Stimulated activated CD8-positive, alpha-beta memory T cell treated with anti-CD3 and anti-CD28 coated beads, Interleukin-7, amount 100 ng/mL, for 48 hours (primary cell): ENCODE data around the gene TMEM164.

Source experiments
- DNase-seq, 2 donors: peaks; one replicate each; pipeline ENCODE4 v3.0.0-alpha.2; 2020; ENCODE audit warnings: low read depth in 1 of 2; ENCODE audit errors: extremely low read depth in 1 of 2

TMEM164 gene

DNA sequence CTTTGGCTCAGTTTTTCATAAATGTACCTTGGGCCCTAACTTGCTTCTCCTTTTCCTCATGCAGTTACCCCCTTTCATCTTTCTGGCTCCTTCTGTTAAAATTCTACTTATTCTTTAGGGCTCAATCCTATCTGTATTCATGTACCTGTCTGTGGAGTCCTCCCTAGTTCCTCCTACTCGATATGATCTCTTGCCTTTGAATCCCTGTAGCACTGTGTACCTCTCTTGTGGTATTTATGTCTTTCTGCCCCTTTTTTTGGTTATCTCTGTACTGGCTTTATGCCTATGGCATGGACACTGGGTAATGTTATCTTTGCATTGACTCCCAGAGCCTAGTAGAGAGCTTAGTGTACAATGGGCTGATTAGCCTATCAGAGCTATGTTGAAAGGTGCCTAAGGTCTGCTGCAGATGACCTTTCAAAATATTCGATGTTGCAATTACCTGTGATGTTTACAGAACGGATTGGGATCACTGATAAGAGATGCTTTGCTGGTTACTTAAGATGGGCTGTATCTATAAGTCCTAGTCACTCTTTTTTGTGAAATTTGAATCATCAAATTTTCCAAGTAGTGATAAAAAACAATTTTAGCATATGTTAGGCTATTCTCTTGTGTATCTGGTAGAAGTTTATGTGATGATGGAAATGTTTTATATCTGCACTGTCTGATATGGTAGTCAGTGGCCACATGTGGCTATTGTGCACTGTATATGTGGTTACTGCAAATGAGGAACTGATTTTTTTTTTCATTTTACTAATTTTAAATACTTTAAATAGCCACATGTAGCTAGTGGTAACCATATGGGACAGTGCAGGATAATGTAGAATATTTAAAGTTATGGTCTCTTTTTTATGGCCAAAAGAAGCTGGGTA is 33.5 kb downstream of the TMEM164 start:
- DNase-seq = no peak

DNA sequence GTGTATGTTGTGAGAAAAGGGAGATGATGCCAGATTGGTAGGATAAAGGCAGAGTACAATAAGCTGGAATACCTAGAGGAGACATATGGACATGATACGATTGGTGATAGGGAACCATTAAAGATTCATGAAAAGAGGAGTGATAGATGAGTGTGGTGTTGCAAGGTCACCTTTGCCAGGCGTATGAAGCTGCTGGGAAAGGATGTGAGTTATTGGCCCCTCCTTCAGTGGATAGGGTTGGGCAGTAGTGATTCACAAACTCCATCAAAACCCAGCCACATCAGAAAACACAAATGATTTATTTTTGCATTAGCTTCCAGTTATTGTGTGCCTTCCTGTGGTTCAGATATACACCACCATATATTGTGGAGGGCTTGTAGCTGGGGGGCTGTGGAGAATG is 34.3 kb downstream of the TMEM164 start:
- DNase-seq = no peak

DNA sequence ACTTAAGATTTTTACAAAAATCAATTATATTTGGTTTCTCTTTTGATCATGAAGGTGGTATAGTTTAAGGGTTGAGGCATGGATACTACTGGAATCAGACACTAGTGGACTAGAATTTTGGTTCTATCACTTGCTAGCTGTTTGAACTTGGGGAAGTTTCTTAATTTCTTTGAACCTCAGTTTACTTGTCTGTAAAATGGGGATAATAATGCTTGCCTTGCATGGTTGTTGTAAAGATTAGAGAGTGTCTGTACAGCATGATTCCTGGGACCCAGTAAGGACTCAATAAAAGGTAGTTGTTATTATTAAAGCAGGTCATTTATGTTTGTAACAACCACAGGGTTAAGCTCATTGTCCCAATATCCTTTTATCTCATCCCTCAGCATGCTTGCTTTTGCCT is 36.0 kb downstream of the TMEM164 start:
- no peak for DNase-seq

DNA sequence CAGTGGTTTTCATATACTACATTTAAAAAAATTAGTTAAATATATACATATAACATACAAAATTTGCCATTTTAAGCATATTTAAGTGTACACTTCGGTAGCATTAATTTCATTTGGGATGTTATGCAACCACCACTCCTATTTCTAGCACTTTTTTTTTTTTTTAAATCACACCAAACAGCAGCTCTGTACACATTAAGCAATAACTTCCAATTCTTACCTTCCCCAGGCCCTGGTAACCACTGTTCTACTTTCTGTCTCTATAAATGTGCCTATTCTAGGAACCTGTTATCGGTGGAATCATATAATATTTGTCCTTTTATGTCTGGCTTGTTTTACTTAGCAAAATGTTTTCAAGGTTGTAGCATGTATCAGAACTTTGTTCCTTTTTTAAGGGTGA is 39.1 kb downstream of the TMEM164 start:
- DNase-seq = no peak

DNA sequence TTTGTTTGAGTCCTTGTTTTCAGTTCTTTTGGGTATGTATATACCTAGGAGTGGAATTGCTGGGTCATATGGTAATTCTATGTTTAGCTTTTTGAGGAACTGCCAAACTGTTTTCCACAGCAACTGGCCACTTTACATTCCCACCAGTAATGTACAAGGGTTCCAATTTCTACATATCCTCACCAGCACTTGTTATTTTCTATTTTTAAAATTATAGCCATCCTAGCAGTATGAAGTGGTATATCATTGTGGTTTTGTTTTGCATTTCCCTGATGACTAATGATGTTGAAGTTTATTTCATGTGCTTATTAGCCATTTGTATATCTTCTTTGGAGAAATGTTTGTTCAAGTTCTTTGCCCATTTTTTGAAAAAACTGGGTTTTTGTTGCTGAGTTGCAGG is 39.6 kb downstream of the TMEM164 start:
- no peak for DNase-seq

DNA sequence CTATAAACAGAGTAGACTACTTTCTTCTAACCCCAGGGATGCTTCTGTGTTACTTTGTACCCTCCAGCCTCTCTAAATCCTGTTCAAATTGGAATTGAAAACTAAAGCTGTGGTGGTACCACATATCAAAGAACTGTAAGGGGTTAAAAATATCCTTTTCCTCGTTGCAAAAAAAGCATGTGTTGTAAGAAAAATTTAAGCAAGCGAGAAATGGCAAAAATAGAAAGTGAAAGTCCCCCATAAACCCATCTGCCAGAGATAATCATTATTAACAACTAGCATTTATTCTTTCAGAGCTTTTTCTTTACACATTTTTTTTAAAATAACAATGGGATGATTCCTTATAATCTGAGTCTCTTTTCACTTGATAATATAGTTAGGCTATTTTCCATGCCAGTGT is 40.6 kb downstream of the TMEM164 start:
- no peak for DNase-seq

DNA sequence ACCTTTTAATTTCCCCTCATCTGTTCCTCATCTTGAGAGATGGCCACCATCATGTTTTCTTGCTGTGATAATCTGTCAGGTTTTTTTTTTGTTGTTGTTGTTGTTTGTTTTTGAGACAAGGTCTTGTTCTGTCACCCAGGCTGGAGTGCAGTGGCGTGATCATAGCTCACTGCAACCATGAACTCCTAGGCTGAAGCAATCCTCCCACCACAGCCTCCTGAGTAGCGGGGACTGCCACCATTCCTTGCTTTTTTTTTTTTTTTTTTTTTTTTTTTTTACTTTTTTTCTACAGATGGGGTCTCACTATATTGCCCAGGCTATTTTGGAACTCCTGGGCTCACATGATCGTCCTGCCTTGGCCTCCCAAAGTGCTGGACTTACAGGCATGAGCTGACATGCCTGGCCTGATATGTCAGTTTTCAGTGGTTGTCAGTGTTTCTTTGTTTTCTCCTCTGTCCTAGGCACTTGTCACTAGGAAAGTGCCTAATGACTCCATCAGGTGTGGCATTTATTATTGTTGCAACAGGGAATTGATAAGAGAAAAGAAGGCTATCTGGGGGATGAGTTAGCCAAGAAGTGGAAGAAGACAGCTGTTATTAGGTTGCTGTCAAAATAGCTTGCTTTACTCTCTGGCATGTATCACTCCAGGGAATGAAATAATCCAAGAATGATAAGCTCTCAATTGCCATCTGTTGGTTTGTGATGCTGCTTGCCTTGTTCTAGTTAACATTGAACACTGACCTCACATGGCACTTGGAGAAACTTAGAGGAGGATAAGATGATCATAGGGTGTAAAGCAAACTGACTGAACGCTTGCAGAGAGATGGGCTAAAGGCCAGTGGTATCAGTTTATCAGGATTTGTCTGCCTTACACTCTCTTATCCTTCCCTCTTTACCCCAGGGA is 41.7 kb downstream of the TMEM164 start:
- DNase-seq = no peak

DNA sequence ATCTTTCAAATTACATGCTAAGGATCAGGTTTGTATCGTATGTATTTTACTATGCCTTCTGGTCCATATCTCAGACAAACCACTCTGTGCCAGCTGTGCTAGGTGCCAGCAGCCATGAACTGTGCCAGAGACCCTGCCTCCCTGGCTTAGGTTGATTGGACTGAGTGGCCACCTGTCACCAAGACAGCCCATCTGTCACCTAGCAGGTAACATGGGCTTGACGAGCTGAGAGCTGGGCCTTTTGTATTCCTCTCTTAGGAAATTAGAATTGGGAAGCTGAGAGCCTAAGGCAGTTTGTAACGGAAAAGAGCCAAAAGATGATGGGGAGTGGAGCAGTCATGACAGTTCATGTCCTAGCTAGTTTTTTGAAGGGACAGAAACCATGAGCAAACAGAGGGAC is 42.5 kb downstream of the TMEM164 start:
- no peak for DNase-seq

DNA sequence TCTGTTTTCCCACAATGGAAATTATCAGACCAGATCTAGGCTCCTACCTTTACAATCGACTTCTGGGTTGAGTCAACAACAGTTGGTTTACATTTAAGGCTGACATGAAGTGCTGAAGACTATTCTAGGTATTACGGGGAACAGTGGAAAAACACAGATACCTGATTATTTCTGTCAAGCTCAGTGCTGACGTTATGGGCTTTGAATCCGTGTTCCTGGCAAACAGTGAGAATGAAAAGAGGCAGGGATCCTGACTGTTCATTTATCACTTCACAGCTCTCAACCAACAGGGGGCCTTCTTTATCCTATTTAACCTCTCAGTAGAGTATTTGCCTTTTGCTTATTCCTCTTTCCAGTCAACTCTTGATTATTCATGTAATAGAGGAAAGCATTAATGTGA is 43.1 kb downstream of the TMEM164 start:
- DNase-seq = no peak

DNA sequence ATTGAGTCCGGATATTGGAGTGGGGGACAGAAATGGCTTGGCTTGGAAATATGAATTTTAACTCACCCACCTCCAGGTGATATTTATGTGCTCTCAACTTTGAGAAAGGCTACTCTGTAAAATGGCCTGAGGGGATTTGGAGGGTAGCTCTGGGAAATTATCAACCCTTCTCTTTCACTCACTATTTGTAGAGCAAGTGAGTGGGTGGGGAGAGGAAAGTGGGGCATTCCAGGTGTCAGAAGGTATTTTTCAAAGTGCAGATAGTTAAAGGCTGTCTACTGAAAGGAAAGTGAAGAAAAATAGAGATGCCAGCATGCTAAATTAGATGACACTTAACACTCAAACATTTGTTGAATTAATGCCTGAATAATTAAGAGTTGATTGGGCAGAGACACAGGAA is 44.1 kb downstream of the TMEM164 start:
- DNase-seq = no peak

DNA sequence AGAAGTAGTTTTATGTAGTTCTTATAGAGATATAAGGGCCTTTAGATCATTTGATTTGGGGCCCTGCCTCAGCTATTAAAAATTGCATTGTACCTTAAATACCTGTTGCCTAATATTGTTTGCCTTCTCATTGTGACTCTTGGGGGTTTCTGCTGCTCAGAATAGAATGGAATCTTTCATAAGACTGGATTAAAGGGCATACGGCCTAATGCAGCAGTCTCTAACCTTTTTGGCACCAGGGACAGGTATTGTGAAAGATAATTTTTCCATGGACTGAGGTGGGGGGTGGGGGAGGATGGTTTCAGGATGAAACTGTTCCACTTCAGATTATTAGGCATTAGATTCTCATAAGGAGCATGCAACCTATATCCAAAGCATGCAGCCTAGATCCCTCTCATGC is 46.2 kb downstream of the TMEM164 start:
- no peak for DNase-seq

DNA sequence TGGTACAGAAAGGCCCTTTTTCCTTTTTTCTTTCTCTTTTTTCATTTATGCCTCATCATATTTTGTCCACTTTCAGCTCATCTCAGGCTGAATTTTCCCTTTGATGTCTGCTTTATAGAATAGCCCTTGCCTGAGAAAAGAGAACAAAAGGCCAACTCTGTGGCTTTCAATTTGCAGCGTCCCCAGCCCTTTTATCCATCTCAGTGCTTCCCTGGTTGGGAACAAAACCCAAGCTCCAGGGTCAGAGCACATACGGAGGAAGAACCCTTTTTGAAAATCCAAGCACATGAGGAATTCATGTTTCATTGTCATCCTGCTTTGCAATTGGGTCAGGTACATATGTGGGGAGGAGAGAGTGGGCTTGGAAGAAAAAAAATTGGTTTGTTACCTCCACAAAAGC is 47.5 kb downstream of the TMEM164 start:
- DNase-seq = no peak

DNA sequence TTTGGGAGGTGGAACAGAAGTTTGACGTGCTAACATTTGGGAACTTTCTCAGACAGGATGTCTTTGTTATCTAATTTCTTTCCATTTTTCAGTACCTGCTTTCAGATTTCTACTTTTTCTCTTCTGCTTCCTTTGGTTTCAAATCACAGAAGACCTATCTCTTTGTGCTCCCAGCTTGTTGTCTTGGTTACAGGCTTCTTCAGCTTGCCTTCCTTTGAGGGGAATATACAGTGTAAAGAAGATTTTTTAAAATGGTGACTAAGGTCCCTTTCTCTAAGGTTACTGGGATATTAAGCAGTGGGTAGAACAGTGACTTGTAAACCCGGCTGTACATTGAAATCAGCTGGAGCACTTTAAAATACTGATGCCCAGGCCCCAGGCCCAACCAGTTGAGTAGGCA is 48.0 kb downstream of the TMEM164 start:
- DNase-seq = no peak

DNA sequence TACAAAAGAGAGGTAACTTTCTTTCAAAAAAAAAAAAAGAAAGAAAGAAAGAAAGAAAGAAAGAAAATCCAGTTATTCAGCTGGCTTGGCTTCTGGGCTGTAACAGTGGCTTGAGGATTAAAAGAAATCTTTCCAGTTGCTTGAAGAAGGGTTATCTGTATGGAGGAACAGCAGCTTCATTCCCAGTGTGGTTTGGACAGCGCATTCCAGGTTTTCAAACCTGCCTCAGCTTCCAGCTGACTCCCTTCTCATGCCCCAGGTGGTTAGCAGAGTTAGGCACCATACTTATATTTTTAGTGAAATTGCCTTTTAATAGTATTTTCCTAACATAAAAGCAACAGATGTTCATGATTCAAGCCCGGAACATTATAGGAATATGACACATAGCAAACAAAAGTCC is 48.6 kb downstream of the TMEM164 start:
- DNase-seq = no peak

DNA sequence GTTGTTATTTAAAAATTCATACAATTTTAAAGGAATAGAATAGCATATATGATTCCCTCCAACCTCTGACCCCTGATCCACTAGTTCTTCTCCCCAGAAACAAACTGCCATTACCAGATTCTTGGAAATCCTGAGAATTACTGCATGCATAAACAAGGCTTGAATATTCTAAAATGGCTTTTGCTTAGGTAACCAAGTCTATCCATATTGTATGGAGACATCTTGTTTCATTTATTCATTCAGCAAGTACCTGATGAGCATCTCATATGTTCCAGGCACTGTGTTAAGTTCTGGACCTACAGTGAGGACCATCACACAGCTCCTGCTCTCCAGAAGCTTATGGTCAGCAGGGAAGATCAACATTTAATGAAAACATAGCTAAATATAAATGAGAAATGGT is 49.4 kb downstream of the TMEM164 start:
- DNase-seq = no peak

DNA sequence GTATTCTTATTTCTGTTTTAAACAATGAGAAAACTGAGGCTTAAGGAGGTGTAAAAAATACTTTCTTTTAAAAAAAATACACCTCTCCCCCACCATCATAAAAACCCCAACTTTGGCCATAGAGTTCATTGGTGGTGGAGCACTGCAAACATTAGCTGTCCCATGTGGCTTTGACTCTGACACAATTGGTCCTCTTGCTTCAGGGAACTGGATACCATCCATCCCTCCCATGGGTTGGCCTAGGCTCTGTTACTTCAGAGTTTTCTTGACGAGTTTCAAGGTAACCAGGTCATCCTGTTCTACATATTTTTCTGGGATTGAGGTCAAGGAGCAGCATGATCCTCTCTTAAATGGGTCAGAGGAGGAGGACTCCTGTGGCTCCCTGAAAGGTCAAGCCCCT is 50.5 kb downstream of the TMEM164 start:
- no peak for DNase-seq

DNA sequence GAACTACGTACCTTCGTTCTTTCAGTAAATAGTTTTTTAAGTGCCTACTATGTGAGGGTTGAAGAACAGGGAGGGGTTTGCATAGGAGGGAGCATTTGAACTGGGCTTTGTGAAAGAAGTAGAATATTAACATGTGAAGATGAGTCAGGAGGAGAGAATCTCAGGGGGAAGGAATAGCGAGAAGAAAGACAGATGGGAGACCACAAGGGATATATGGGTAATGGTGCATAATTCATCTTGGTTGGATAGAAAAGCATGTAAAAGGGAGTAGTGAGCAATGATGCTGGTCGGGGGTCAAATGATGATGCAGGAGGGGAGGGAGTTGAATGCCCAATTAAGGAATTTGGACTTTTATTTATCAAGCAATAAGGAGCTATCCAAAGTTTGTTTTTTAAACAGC is 52.7 kb downstream of the TMEM164 start:
- no peak for DNase-seq

DNA sequence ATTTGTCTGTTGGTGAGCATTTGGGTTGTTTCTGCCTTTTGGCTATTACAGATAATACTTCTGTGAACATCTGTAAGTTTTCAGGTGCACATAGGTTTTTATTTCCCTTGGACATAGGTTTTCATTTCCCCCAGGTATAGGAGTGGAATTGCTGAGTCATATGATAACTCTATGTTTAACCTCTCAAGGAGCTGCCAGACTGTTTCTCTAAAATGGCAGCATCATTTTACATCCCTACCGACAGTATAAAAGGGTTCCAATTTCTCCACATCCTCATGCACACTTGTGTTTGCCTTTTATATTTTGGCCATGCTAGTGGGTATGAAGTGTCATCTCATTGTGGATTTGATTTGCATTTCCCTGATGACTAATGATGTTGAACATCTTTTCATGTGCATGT is 53.5 kb downstream of the TMEM164 start:
- no peak for DNase-seq

DNA sequence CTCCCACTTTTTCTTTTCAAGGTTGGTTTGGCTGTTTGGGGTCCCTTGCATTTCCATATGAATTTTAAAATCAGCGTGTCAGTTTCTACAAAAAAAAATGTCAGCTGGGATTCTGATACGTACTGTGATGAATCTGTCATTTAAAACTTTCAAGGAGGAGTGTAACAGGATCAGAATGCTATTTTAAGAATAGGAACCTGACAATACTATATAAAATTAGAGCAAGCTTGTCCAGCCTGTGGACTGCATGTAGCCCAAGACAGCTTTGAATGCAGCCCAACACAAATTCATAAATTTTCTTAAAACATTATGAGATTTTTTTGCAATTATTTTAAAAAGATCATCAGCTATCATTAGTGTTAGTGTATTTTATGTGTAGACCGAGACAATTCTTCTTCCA is 56.5 kb downstream of the TMEM164 start:
- no peak for DNase-seq

DNA sequence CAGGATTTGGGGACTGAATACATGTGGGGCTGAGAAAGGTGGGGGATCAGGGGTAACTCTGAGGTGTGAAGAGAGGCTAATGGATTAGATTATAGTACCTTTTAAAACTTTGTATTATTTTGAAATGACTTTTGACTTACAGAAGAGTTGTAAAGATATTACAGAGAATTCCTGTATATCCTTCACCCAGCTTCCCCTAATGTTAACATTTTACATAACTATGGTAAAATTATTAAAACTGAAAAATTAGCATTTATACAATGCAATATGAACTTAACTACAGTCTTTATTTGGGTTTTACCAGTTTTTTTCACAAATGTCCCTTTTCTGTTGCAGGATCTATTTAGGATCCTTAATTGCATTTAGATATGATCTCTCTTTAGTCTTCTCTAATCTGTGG is 57.4 kb downstream of the TMEM164 start:
- no peak for DNase-seq

DNA sequence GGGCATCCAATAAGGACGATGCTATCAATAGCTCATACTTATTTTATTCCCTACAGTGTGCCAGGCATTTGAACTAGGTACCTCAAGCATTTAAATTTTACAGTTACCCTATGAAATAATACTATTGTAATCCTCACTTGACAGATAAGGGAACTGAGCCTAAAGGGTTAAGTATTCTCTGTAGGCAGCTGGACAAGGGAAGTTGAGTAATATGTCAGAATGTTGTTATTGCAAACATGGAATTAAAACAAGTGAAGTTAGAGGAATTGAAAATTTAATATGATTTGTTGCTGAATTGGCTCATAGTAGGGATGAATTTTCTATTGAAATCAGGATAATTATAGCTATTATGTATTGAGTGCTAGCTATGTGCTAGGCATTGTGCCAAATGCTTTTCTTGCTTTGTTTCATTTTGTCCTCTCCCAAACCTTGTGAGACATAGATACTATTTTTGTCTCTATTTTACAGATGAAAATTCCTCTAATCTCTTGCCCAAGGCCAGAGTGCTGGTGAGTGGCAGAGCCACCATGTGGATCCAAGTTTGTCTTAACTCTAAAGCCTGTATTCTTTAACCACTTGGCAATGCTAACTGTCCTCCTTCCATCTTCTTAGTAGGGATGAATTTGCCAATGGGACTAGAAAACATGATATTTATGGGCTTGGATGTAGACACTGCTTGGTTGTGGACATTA is 58.1 kb downstream of the TMEM164 start:
- no peak for DNase-seq

DNA sequence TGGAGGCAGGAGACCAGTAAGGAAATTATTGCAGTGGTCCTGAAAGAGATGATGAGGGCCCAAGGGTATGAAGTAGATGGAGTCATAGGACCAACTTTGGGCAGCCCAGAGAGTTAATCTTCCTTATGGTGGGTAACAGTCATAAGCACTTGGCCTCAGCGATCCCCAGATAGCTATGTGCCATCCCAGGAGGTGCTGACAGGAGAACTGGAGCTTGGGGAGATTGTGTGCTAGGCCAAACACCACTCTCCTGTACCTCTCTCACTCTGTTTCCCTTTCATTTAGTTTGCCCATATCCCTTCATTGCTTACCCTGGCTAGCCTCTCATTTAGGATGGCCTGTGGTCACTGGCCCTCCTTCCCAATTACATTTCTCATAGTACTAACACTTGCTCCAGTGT is 60.0 kb downstream of the TMEM164 start:
- no peak for DNase-seq
